ENCODE results near the gene TRMT5. TPM values are rescaled to one million over a fixed set of nuclear protein-coding genes. Genes with fewer than 3 reads are reported as not detected.

TRMT5 gene
- total RNA-seq, 2 donors from 2014 or later: 8.8 to 10.0 TPM

DNA sequence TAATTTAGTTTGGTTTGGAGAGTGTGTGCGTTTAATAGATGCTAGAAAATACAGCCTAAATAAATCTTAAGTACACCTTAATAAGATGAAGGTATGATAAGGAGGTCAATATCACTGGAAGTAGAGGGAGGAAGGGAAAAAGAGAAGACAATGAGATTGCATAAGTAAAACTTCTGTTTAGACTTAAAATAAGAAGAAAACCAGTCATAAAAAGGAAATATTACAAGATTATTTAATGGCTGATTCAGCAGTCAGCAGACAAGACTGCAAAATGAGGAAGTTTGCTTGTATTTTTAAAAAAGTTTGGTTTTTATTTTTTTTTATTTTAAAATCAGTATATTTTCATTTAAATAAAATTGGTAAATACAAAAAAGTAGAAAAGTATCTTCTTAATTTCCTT lies 3.3 kb upstream of the TRMT5 start:
- intact Hi-C loops (cut with DNase I): no loop called here
- H3K4me3 ChIP-seq: no peak overlapping the region
- no peak for DNase-seq
- H3K4me1 ChIP-seq: peaks cover 3% of the 10 kb centered on the region
- H3K27ac ChIP-seq: no peak overlapping the region
- H3K27me3 ChIP-seq: no peaks in the 10 kb centered on the region
- H3K9me3 ChIP-seq: no peaks in the 10 kb centered on the region
- TF ChIP-seq, protein P1, sequence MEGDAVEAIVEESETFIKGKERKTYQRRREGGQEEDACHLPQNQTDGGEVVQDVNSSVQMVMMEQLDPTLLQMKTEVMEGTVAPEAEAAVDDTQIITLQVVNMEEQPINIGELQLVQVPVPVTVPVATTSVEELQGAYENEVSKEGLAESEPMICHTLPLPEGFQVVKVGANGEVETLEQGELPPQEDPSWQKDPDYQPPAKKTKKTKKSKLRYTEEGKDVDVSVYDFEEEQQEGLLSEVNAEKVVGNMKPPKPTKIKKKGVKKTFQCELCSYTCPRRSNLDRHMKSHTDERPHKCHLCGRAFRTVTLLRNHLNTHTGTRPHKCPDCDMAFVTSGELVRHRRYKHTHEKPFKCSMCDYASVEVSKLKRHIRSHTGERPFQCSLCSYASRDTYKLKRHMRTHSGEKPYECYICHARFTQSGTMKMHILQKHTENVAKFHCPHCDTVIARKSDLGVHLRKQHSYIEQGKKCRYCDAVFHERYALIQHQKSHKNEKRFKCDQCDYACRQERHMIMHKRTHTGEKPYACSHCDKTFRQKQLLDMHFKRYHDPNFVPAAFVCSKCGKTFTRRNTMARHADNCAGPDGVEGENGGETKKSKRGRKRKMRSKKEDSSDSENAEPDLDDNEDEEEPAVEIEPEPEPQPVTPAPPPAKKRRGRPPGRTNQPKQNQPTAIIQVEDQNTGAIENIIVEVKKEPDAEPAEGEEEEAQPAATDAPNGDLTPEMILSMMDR (IDR thresholded peaks at IDR 0.05): no peak
- H3K9ac ChIP-seq (ENCODE audit: low read depth in 2 of 2, low read length in 2 of 2): no peak overlapping the region
- no peaks in the 10 kb centered on the region for H3K36me3 ChIP-seq

DNA sequence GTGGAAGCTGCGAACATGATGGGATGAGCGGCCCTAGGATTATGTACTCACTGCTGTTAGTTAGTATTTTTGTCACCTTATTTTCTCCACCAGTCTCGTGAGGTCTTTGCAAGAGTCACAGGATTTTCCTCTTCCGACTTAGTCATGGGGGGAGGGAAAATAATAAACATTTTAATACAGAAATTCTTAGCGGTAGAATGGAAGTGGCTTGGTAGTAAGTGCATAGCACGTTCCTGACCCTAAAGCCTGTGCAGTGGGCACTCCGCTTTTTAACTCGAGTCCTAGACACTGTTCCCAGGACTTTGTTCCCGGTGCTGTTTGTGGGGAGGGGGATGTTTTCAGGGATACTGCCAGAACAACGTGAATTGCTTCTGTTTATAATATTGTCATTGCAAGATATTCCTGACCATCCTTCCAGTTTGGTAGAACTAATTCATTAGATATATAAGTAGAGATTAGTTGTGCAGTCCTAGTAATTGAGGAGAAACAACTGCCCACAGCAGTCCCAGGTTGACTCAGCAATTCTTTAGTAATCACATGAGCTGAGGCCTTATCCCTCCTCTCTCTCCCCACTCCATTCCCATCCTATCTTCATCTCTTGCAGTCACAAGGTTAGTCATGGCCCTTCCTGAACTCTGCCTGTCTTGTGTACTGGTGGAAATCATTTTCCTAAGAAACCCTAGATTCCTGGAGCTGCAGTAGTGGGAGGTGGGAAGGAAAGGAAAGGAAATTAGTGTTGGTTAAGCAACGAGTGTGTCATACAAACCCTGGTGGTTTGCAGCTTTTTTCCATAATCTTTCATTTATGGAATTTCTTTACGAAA lies 965 bp upstream of the TRMT5 start:
- TF ChIP-seq, protein P1 (IDR thresholded peaks at IDR 0.05): no peak
- intact Hi-C loops (cut with DNase I): no loop called here
- Histone ChIP-seq H3K4me1 (peaks cover 3% of the 10 kb centered on the region), H3K27me3 (no peaks in the 10 kb centered on the region), H3K4me3 (peak overlapping the region; percentile 83), H3K36me3 (no peaks in the 10 kb centered on the region), H3K27ac (peak overlapping the region; percentile 81), H3K9ac (ENCODE audit: low read depth in 2 of 2, low read length in 2 of 2) (peak overlapping the region; percentile 56 to 84), H3K9me3 (no peaks in the 10 kb centered on the region)
- no peak for DNase-seq

DNA sequence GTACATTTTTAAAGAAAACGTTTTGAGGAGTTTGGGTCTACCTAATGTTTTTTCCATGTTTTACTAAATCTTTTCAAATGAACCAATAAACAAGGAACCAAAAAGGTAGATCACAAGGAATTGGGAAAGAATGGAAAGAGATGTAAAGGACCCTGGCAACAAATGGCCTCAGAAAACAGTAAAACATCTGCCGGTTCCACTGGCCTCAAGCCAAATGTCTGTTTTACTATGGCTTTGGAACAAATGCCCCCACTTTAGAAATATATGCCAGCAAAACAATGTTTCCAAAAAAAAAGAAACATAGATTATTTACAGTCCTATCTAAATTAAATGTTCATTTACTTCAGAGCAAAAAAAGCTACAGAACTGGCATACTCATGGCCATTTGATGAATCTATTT lies 3.0 kb downstream of the TRMT5 start:
- no peaks in the 10 kb centered on the region for H3K9me3 ChIP-seq
- no peak overlapping the region for H3K27ac ChIP-seq
- H3K27me3 ChIP-seq: no peaks in the 10 kb centered on the region
- peaks cover 3% of the 10 kb centered on the region for H3K4me1 ChIP-seq
- no peak overlapping the region for H3K9ac ChIP-seq (ENCODE audit: low read depth in 2 of 2, low read length in 2 of 2)
- H3K4me3 ChIP-seq: no peak overlapping the region
- TF ChIP-seq, protein P1 (IDR thresholded peaks at IDR 0.05): no peak
- intact Hi-C loops (cut with DNase I): no loop called here
- H3K36me3 ChIP-seq: no peaks in the 10 kb centered on the region
- DNase-seq: no peak

DNA sequence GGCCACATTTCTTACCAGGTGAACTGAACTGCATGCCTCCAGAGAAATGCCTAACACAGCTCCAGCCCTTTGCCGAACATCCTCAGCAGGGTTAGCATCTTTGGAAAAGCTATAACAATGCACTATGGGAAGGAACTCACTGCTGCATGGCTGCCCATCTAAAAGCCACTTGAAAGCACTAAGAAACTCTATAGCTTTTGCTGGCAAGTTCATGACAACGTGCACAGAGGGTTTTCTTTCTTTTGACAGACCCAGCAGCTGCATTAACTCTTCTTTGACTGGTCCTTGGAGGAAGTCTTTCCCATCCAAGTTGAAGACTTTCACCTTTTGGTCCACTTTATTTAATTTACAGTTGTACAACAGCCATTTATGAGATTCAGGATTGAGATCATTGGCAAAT lies 5.3 kb downstream of the TRMT5 start:
- H3K9ac ChIP-seq (ENCODE audit: low read depth in 2 of 2, low read length in 2 of 2): no peak overlapping the region
- H3K36me3 ChIP-seq: no peaks in the 10 kb centered on the region
- H3K27ac ChIP-seq: no peak overlapping the region
- TF ChIP-seq, protein P1 (IDR thresholded peaks at IDR 0.05): no peak
- DNase-seq: no peak
- H3K9me3 ChIP-seq: no peaks in the 10 kb centered on the region
- H3K4me3 ChIP-seq: no peak overlapping the region
- intact Hi-C loops (cut with DNase I): no loop called here
- no peaks in the 10 kb centered on the region for H3K27me3 ChIP-seq
- peaks cover 3% of the 10 kb centered on the region for H3K4me1 ChIP-seq

DNA sequence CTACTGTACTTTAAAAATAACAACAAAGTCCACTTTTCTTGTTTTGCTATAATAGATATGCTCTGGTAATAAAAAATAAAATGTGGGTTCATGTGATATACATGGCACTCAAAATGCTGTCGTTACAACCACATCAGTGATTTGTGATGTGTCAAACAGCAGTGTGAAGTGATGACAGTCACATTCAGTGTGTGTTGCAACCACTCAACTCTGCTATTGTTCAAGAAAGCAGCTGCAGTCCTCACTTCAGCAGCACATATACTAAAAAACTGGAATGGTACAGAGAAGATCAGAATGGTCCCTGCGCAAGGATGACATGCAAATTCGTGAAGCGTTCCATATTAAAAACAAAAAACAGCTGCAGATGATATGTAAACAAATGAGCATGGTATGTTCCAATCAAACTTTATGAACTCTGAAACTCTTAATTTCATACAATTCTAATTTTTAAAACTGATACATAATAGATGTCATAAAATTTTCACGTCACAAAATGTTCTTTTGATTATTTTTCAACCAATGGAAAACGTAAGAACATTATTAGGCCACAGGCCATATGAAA lies 6.7 kb downstream of the TRMT5 start:
- H3K27ac ChIP-seq: no peak overlapping the region
- no peaks in the 10 kb centered on the region for H3K27me3 ChIP-seq
- TF ChIP-seq, protein P1 (IDR thresholded peaks at IDR 0.05): no peak
- intact Hi-C loops (cut with DNase I): no loop called here
- H3K36me3 ChIP-seq: no peaks in the 10 kb centered on the region
- no peaks in the 10 kb centered on the region for H3K4me1 ChIP-seq
- no peak overlapping the region for H3K4me3 ChIP-seq
- no peak for DNase-seq
- H3K9me3 ChIP-seq: no peaks in the 10 kb centered on the region
- no peak overlapping the region for H3K9ac ChIP-seq (ENCODE audit: low read depth in 2 of 2, low read length in 2 of 2)
